ENCODE results near the gene ZACN. TPM values are rescaled to one million over a fixed set of nuclear protein-coding genes. Genes with fewer than 3 reads are reported as not detected.

ZACN gene
- 0.76 TPM in 1 of 2 replicates, not detected in the other for total RNA-seq (2014; rRNA removed; shearing (Covaris generic))
- 0.33 and 1.2 TPM in 2 replicates for total RNA-seq (2022)
- Bru-seq, nascent RNA = percentile 25 among the genes with signal in this experiment
- percentile 20 among the genes with signal in this experiment for BruChase-seq, experiment 1, labeled RNA remaining after a 6-hour chase
- percentile 28 among the genes with signal in this experiment for BruChase-seq, experiment 2, labeled RNA remaining after a 2-hour chase
- long read RNA-seq = 0 reads

DNA sequence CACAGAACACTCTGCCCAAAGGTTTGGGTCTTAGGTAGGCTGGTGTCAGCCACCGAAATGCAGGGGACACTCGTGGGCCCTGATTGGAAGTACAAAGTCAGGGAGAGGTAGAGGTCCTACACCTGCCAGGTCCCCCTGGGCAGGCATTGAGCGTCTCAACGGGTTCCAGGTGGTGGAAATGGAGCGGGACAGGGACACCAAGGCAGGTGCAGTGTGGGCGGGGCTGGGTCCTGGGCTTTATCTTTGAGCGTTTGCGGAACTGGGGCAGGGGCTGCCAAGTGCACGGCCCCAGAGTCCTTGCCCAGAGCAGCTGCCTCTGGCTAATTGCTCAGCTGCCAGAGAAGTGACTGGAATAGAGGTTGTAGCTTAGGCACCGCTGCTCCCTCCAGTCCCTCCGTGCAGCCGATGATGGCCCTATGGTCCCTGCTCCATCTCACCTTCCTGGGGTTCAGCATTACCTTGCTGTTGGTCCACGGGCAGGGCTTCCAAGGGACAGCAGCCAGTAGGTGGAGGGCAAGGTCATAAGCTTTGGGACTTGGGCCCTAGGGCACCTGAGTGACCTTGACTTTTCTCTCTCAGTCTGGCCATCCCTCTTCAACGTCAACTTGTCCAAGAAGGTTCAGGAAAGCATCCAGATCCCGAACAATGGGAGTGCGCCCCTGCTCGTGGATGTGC, at the start of gene ZACN:
TSS of gene ZACN (plus strand) at position 323 of the 675 bp plus-strand sequence. CDS start at position 406, 83 bp downstream.
- POLR2A ChIA-PET = no interaction called here

DNA sequence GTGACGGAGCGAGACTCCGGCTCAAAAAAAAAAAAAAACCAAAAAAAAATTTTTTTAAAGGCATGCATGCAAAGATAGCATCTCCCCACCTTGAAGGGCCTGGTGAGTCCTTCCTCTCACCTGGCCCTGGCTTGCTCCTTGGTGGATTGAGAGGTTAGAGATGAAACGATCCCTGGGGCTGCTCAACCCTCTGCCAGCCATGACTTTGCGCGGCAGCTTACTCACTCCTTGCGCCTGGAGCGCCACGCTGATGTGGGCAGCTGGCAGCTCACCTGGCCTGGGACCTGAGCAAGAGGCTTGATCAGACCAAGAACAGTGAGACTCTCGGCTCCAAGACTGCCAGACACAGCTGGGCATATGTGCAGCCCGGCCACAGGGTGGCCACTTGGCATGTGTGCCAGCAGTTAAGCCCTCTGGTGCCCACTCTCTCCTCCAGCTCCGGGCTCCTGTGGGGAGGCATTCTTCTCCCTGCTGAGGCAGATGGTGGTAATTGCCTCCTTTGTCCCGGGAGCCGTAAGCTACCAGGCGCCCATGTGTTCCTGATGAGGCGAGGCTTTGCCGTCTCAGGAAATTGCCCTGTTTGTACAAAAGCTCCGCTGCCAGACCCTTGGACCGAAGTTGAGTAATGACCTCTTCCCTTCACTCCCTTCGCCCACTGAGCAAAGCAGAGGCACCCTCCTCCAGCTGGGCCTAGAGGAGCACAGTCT, 46.8 kb upstream of the ZACN start:
- H3K4me3 ChIP-seq (ENCODE audit: low read depth, low read length, poor library complexity, severe bottlenecking) = no peak overlapping the region
- no peaks in the 10 kb centered on the region for H3K79me2 ChIP-seq (ENCODE audit: insufficient read depth, low read depth, low read length)
- no TSS peak for BruUV-seq (replicated peaks)
- no peak overlapping the region for H2AFZ ChIP-seq (ENCODE audit: low read length)
- no peaks in the 10 kb centered on the region for H4K20me1 ChIP-seq (ENCODE audit: insufficient read depth, low read length)
- H3K9me2 ChIP-seq (ENCODE audit: insufficient read depth, low read length) = no peaks in the 10 kb centered on the region
- DNase-seq (ENCODE audit: low spot score) = no peak
- CTCF ChIA-PET (ENCODE audit: unreplicated experiment) = interaction anchor here (0.6 to 1.5 kb wide), 2 partner anchors 12 to 18 kb away, joined by 4 to 5 read pairs; no protein-coding TSS in a partner anchor
- H3K36me3 ChIP-seq (ENCODE audit: insufficient read depth, low read length) = 0 out of 2 replicates have a peak, but pooled peaks cover 3% of the 10 kb centered on the region
- H3K27ac ChIP-seq (ENCODE audit: low read depth, low read length, poor library complexity, severe bottlenecking) = no peak overlapping the region
- H3K4me1 ChIP-seq (ENCODE audit: insufficient read depth, low read length, poor library complexity, severe bottlenecking) = peaks cover 20% of the 10 kb centered on the region
- H3K9me3 ChIP-seq (ENCODE audit: low read length) = no peaks in the 10 kb centered on the region
- POLR2A ChIA-PET = interaction anchor here (0.7 to 1.9 kb wide), 2 partner anchors 15 to 262 kb away, joined by 3 to 9 read pairs; no protein-coding TSS in a partner anchor
- TF ChIP-seq, protein P1, sequence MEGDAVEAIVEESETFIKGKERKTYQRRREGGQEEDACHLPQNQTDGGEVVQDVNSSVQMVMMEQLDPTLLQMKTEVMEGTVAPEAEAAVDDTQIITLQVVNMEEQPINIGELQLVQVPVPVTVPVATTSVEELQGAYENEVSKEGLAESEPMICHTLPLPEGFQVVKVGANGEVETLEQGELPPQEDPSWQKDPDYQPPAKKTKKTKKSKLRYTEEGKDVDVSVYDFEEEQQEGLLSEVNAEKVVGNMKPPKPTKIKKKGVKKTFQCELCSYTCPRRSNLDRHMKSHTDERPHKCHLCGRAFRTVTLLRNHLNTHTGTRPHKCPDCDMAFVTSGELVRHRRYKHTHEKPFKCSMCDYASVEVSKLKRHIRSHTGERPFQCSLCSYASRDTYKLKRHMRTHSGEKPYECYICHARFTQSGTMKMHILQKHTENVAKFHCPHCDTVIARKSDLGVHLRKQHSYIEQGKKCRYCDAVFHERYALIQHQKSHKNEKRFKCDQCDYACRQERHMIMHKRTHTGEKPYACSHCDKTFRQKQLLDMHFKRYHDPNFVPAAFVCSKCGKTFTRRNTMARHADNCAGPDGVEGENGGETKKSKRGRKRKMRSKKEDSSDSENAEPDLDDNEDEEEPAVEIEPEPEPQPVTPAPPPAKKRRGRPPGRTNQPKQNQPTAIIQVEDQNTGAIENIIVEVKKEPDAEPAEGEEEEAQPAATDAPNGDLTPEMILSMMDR (conservative IDR thresholded peaks at IDR 0.05; ENCODE audit: low read length) = 0 out of 2 replicates have a peak, but pooled peaks have one; percentile 18
- TF ChIP-seq EZH2phosphoT487 (IDR thresholded peaks at IDR 0.05; ENCODE audit: borderline replicate concordance, low read depth, low read length) = no peak
- H3K4me2 ChIP-seq (ENCODE audit: low read length) = no peak overlapping the region
- intact Hi-C loops (cut with micrococcal nuclease; ENCODE audit: unreplicated experiment) = no loop called here

More for the DNA sequence above, at the start of gene ZACN:
- H3K27ac ChIP-seq (ENCODE audit: low read depth, low read length, poor library complexity, severe bottlenecking) = no peak within 1 kb of the TSS
- H3K79me2 ChIP-seq (ENCODE audit: insufficient read depth, low read depth, low read length) = no peaks in the 10 kb centered on the region
- CTCF ChIA-PET (ENCODE audit: unreplicated experiment) = no interaction called here
- no peaks in the 10 kb centered on the region for H3K9me2 ChIP-seq (ENCODE audit: insufficient read depth, low read length)
- H3K9me3 ChIP-seq (ENCODE audit: low read length) = no peaks in the 10 kb centered on the region
- no TSS peak for BruUV-seq (replicated peaks)
- H3K4me3 ChIP-seq (ENCODE audit: low read depth, low read length, poor library complexity, severe bottlenecking) = no peak within 1 kb of the TSS
- intact Hi-C loops (cut with micrococcal nuclease; ENCODE audit: unreplicated experiment) = no loop called here
- peaks cover 8% of the 10 kb centered on the region for H3K4me1 ChIP-seq (ENCODE audit: insufficient read depth, low read length, poor library complexity, severe bottlenecking)
- H3K36me3 ChIP-seq (ENCODE audit: insufficient read depth, low read length) = peaks cover 17% of the 10 kb centered on the region
- no peaks in the 10 kb centered on the region for H4K20me1 ChIP-seq (ENCODE audit: insufficient read depth, low read length)
- TF ChIP-seq EZH2phosphoT487 (IDR thresholded peaks at IDR 0.05; ENCODE audit: borderline replicate concordance, low read depth, low read length) = no peak
- TF ChIP-seq, protein P1 (conservative IDR thresholded peaks at IDR 0.05; ENCODE audit: low read length) = no peak
- no peak within 1 kb of the TSS for H3K4me2 ChIP-seq (ENCODE audit: low read length)
- no peak within 1 kb of the TSS for H2AFZ ChIP-seq (ENCODE audit: low read length)
- DNase-seq (ENCODE audit: low spot score) = no peak

Data from OCI-LY7 (cell line).